GM12878 (cell line): Measurements from ENCODE around the gene KRR1. TPM values are rescaled to one million over a fixed set of nuclear protein-coding genes. Genes with fewer than 3 reads are reported as not detected.

Experiments
- ATAC-seq: fragments of 200-7000 bp; cut with Tn5 transposase; 3 replicates; pipeline ENCODE4 v1.9.1; 2020; ENCODE audit warnings: mild to moderate bottlenecking, moderate library complexity
- BruUV-seq: library from RNA; stranded (reverse); fragments of 400-500 nt; replicated peaks from 2 replicates; lab custom pipeline; 2021; lab: Mats Ljungman, UMichigan
- CTCF ChIA-PET: fragments of 300-600 bp; sonication (Branson Sonifier 250); formaldehyde crosslinking; extraction: SDS; loops from one replicate; lab custom pipeline; 2021; ENCODE audit warnings: inconsistent platforms; lab: Yijun Ruan, JAX
- POLR2A ChIA-PET: fragments of 350-600 bp; formaldehyde crosslinking; extraction: SDS; loops from one replicate; lab custom pipeline; 2021; ENCODE audit warnings: inconsistent platforms; lab: Charles Lee
- RAD21 ChIA-PET: fragments of 300-600 bp; sonication (Branson Sonifier 250); formaldehyde crosslinking; loops from one replicate; lab custom pipeline; 2023; ENCODE audit warnings: antibody characterized with exemption; ENCODE audit not compliant: unreplicated experiment; lab: Charles Lee
- SMC1A ChIA-PET: fragments of 300-600 bp; sonication (Branson Sonifier 250); formaldehyde crosslinking; loops from one replicate; lab custom pipeline; 2023; ENCODE audit not compliant: unreplicated experiment, uncharacterized antibody; lab: Charles Lee
- DNase-seq: peaks from one replicate; pipeline ENCODE4 v3.0.0-alpha.2; 2011; ENCODE audit warnings: low read depth, low spot score
- FAIRE-seq: peaks from 3 replicates; lab custom pipeline; 2011; peaks lifted over from hg19 to GRCh38; lab: Jason Lieb, UNC
- H2AFZ ChIP-seq: 2 replicates; pipeline ENCODE4 v1.6.0; 2011; ENCODE audit warnings: low read depth, low read length, control low read depth; ENCODE audit not compliant: control insufficient read depth
- H3K27ac ChIP-seq: 2 replicates; pipeline ENCODE4 v1.5.1; 2011; ENCODE audit warnings: control low read depth; ENCODE audit not compliant: control insufficient read depth, insufficient read depth
- H3K27me3 ChIP-seq, 2 experiments: replicated peaks in 1 of 2; 2 replicates each; pipeline versions ENCODE4 v1.6.0 to v1.6.1; 2011; ENCODE audit warnings: low read length in 1 of 2; ENCODE audit not compliant: control insufficient read depth in 2 of 2, insufficient read depth in 2 of 2
- H3K36me3 ChIP-seq, 2 experiments: 2 replicates each; pipeline ENCODE4 v1.5.1; 2011; ENCODE audit warnings: low read length in 1 of 2; ENCODE audit not compliant: control insufficient read depth in 2 of 2, insufficient read depth in 2 of 2
- H3K4me1 ChIP-seq: 2 replicates; pipeline ENCODE4 v1.6.1; 2011; ENCODE audit warnings: mild to moderate bottlenecking, low read length, moderate library complexity, mixed read lengths; ENCODE audit not compliant: control insufficient read depth, insufficient read depth
- H3K4me2 ChIP-seq: 2 replicates; pipeline ENCODE4 v1.6.0; 2011; ENCODE audit warnings: control low read depth; ENCODE audit not compliant: control insufficient read depth, insufficient read depth
- H3K4me3 ChIP-seq: fragments of 200-600 bp; sonication (generic); 2 replicates; pipeline ENCODE4 v1.5.1; 2016
- H3K79me2 ChIP-seq: 2 replicates; pipeline ENCODE4 v1.6.0; 2011; ENCODE audit warnings: low read length; ENCODE audit not compliant: control insufficient read depth, insufficient read depth
- H3K9ac ChIP-seq: 2 replicates; pipeline ENCODE4 v1.8.0; 2011; ENCODE audit warnings: low read length, control low read depth, mixed read lengths; ENCODE audit not compliant: control insufficient read depth, insufficient read depth
- H3K9me3 ChIP-seq: replicated peaks from 3 replicates; pipeline ENCODE4 v1.5.1; 2011; ENCODE audit warnings: mild to moderate bottlenecking, low read length; ENCODE audit not compliant: control insufficient read depth, insufficient read depth
- H4K20me1 ChIP-seq: 2 replicates; pipeline ENCODE4 v1.6.0; 2011; ENCODE audit not compliant: control insufficient read depth, insufficient read depth
- CUX1 ChIP-seq: IDR thresholded peaks from 2 replicates; pipeline ENCODE4 v1.6.1; 2012; ENCODE audit warnings: improper control_type of control experiment, low read depth, low read length; ENCODE audit not compliant: insufficient replicate concordance
- ESRRA ChIP-seq: IDR thresholded peaks from 2 replicates; pipeline ENCODE4 v1.6.1; 2012; ENCODE audit warnings: mild to moderate bottlenecking, low read length, improper control_type of control experiment
- JUND ChIP-seq: IDR thresholded peaks from 2 replicates; pipeline ENCODE4 v1.6.1; 2012; ENCODE audit warnings: low read depth, mild to moderate bottlenecking, low read length, improper control_type of control experiment, moderate library complexity
- MAX ChIP-seq: IDR thresholded peaks from 2 replicates; pipeline ENCODE4 v1.6.1; 2012; ENCODE audit warnings: low read depth, low read length, improper control_type of control experiment
- MEF2A ChIP-seq: IDR thresholded peaks from 2 replicates; pipeline ENCODE4 v1.6.1; 2011; ENCODE audit warnings: low read depth, mild to moderate bottlenecking, low read length, moderate library complexity; ENCODE audit not compliant: insufficient read depth
- MEF2B ChIP-seq: fragments of 450-650 bp; IDR thresholded peaks from 2 replicates; pipeline ENCODE4 v1.6.1; 2018; ENCODE audit warnings: mild to moderate bottlenecking, moderate library complexity; ENCODE audit not compliant: partially characterized antibody, poor library complexity, severe bottlenecking
- MTA2 ChIP-seq: fragments of 450-650 bp; IDR thresholded peaks from 2 replicates; pipeline ENCODE4 v1.6.1; 2016; ENCODE audit warnings: low read depth, mild to moderate bottlenecking, moderate library complexity
- SRF ChIP-seq, 2 experiments: IDR thresholded peaks; 2 replicates each; pipeline ENCODE4 v1.6.1; 2011; ENCODE audit warnings: low read depth in 2 of 2, low read length in 2 of 2, mild to moderate bottlenecking in 1 of 2, moderate library complexity in 1 of 2
- STAT1 ChIP-seq: fragments of 450-650 bp; conservative IDR thresholded peaks from 2 replicates; pipeline ENCODE4 v1.6.1; 2014; ENCODE audit warnings: antibody characterized with exemption, mild to moderate bottlenecking
- ZBTB40 ChIP-seq: fragments of 450-650 bp; IDR thresholded peaks from 2 replicates; pipeline ENCODE4 v1.6.1; 2016; ENCODE audit warnings: mild to moderate bottlenecking, moderate library complexity, borderline replicate concordance
- ZNF207 ChIP-seq: fragments of 450-650 bp; IDR thresholded peaks from 2 replicates; pipeline ENCODE4 v1.6.1; 2014; ENCODE audit warnings: antibody characterized with exemption, mild to moderate bottlenecking, borderline replicate concordance
- WGBS: methylation state at CpG from one replicate; pipeline ENCODE4 v1.1.6; 2016; ENCODE audit warnings: low lambda C conversion rate; ENCODE audit not compliant: insufficient replicate concordance, insufficient coverage; ENCODE audit errors: missing lambda C conversion rate; 5-methylcytosine and 5-hydroxymethylcytosine counted together
- in situ Hi-C: fragments of 300-500 bp; cut with MboI; formaldehyde crosslinking; loops from 9 replicates; pipeline ENCODE4 v1.14.3; 2018; ENCODE audit warnings: mixed read lengths
- intact Hi-C: fragments of 100-400 bp; cut with micrococcal nuclease; formaldehyde crosslinking; loops from one replicate; pipeline ENCODE4 v1.14.2; 2022; ENCODE audit not compliant: unreplicated experiment
- polyA plus RNA-seq, 11 experiments: library from polyadenylated mRNA; depleted of rRNA in 4 of 11; unstranded in 6 of 11; stranded (reverse) in 5 of 11; fragments of >200 nt; fragmentation: Nextera tagmentation in 4 of 11; fragmentation: Illumina TruSeq in 1 of 11; extraction: Ambion mirVana in 4 of 11; extraction: Trizol in 1 of 11; gene quantifications; 1 replicate in 1 of 11; 2 replicates in 10 of 11; pipeline versions ENCODE4 v1.2.1 to v1.2.3, GENCODE V29; 2011 to 2016; ENCODE audit warnings: inconsistent platforms in 2 of 11, missing spikeins in 2 of 11, low read depth in 1 of 11
- total RNA-seq, 4 experiments: library from RNA; depleted of rRNA in 3 of 4; stranded (reverse); fragments of >200 nt in 3 of 4; fragmentation: Illumina TruSeq in 1 of 4; extraction: Trizol in 1 of 4; gene quantifications; 2 replicates each; pipeline versions ENCODE4 v1.2.1 to v1.2.3, GENCODE V29; 2013 to 2021

Gene KRR1
- total and polyA plus RNA-seq, 10 of the 15 experiments (the other 5 are each of a cell fraction or from before 2014, with no cell fraction given), result 29.6 to 103 (median 75.3) TPM

GRCh38 chr12:75553398-75553797 lies 42.0 kb upstream of the KRR1 start:
- no peaks in the 10 kb centered on the region for H3K9me3 ChIP-seq
- no peaks in the 10 kb centered on the region for H4K20me1 ChIP-seq
- no peak overlapping the region for H3K27ac ChIP-seq
- no TSS peak for BruUV-seq
- no peak overlapping the region for H2AFZ ChIP-seq
- in situ Hi-C loops, result no loop called here
- TF ChIP-seq CUX1 (no peak), MAX (no peak), ESRRA (no peak), JUND (no peak), ZNF207 (no peak), ZBTB40 (no peak), MEF2A (no peak), MEF2B (no peak), SRF (IDR thresholded peaks at IDR 0.05; ENCODE audit: low read depth in 2 of 2, low read length in 2 of 2) (no peak), MTA2 (no peak), STAT1 (no peak)
- ChIA-PET POLR2A (interaction anchor here (0.7 to 1.3 kb wide), 2 partner anchors 9 to 10 kb away, joined by 3 read pairs; no protein-coding TSS in a partner anchor), CTCF (interaction anchor here (0.7 to 3.2 kb wide), 11 partner anchors 8 to 526 kb away, joined by 3 to 17 read pairs (median 3); no protein-coding TSS in a partner anchor), SMC1A (interaction anchor here (0.7 to 2.5 kb wide), 11 partner anchors 10 to 1131 kb away, joined by 3 to 16 read pairs (median 4); partner anchors contain the start of gene PHLDA1), RAD21 (interaction anchor here (0.9 to 2.4 kb wide), 7 partner anchors 8 to 484 kb away, joined by 3 to 12 read pairs (median 3); no protein-coding TSS in a partner anchor)
- no peak overlapping the region for H3K9ac ChIP-seq
- no peak overlapping the region for H3K4me2 ChIP-seq
- no peak for FAIRE-seq
- H3K4me3 ChIP-seq, result no peak overlapping the region
- no peaks in the 10 kb centered on the region for H3K4me1 ChIP-seq
- H3K79me2 ChIP-seq, result no peaks in the 10 kb centered on the region
- H3K36me3 ChIP-seq, result no peaks in the 10 kb centered on the region
- no peaks in the 10 kb centered on the region for H3K27me3 ChIP-seq
- DNase-seq, result no peak
- peak; percentile 44 for ATAC-seq
- intact Hi-C loops, result no loop called here
- 60% methylated on average over 1 of the region's 1 CpG for WGBS
